Astrocyte of the cerebellum (primary cell): ENCODE data around the gene H19.

Experiments used
- DNase-seq: peaks from one replicate; pipeline ENCODE4 v3.0.0-alpha.2; 2011; ENCODE audit warnings: low read depth
- H3K4me3 ChIP-seq: 2 replicates; pipeline ENCODE4 v1.5.1; 2011; ENCODE audit warnings: mild to moderate bottlenecking, low read depth, low read length, moderate library complexity
- CTCF ChIP-seq: IDR thresholded peaks from 2 replicates; pipeline ENCODE4 v1.5.1; 2012; ENCODE audit warnings: low read length, low read depth, moderate library complexity, mild to moderate bottlenecking; ENCODE audit errors: missing control alignments
- in situ Hi-C: cut with HindIII; loops from 2 replicates; pipeline ENCODE4 v1.10.0; 2017; ENCODE audit warnings: low sequenced_read_pairs

H19 gene

GRCh38 chr11:1947592-1948237 is 49.9 kb downstream of the H19 start:
- DNase-seq, result no peak
- no peak overlapping the region for H3K4me3 ChIP-seq
- in situ Hi-C loops, result no loop called here
- no peak for TF ChIP-seq CTCF

GRCh38 chr11:1946812-1947484 is 50.7 kb downstream of the H19 start, which contains the start of gene MRPL23:
Gene MRPL23, plus strand, starts transcription at chr11:1947332. Its CDS starts 31 bp downstream, at chr11:1947363.
- DNase-seq, result no peak
- in situ Hi-C loops, result no loop called here
- H3K4me3 ChIP-seq, result no peak within 1 kb of the TSS
- no peak for TF ChIP-seq CTCF
